IPS-18c (cell line): ENCODE data around the gene SMIM28.
"Not testable (repeated sequence)": the region's sequence is repeated elsewhere in the genome, so short reads cannot be mapped to it uniquely, and the experiment has no call there.

Experiments used
- H3K4me3 ChIP-seq: 2 replicates; pipeline ENCODE4 v1.7.0; 2013; ENCODE audit warnings: low read depth, mild to moderate bottlenecking, low read length, moderate library complexity; ENCODE audit not compliant: insufficient read depth
- H3K9me3 ChIP-seq: one replicate; pipeline ENCODE4 v1.6.1; 2013; ENCODE audit warnings: mild to moderate bottlenecking, low read length, moderate library complexity; ENCODE audit not compliant: control insufficient read depth, insufficient read depth

SMIM28 gene

GRCh38 chr6:138377844-138378243, at the start of gene SMIM28:
TSS of gene SMIM28 (plus strand) at chr6:138377905. CDS start at chr6:138378073, 168 bp downstream.
- Histone ChIP-seq H3K4me3 (no peak within 1 kb of the TSS), H3K9me3 (no peaks in the 10 kb centered on the region)

- H3K9me3 ChIP-seq, result no peaks in the 10 kb centered on the region
- no peak overlapping the region for H3K4me3 ChIP-seq
These were observed 49.5 kb upstream of the SMIM28 start for GRCh38 chr6:138328210-138328609.

GRCh38 chr6:138330763-138331162, 46.9 kb upstream of the SMIM28 start:
- Histone ChIP-seq H3K9me3 (no peaks in the 10 kb centered on the region), H3K4me3 (no peak overlapping the region)

GRCh38 chr6:138331444-138331843, 46.3 kb upstream of the SMIM28 start:
- H3K4me3 ChIP-seq, result no peak overlapping the region
- no peaks in the 10 kb centered on the region for H3K9me3 ChIP-seq

GRCh38 chr6:138331984-138332383, 45.7 kb upstream of the SMIM28 start:
- no peak overlapping the region for H3K4me3 ChIP-seq
- no peaks in the 10 kb centered on the region for H3K9me3 ChIP-seq

GRCh38 chr6:138334000-138334399, 43.7 kb upstream of the SMIM28 start:
- no peaks in the 10 kb centered on the region for H3K9me3 ChIP-seq
- H3K4me3 ChIP-seq, result no peak overlapping the region

GRCh38 chr6:138334963-138335362, 42.7 kb upstream of the SMIM28 start:
- Histone ChIP-seq H3K4me3 (no peak overlapping the region), H3K9me3 (no peaks in the 10 kb centered on the region)

- Histone ChIP-seq H3K4me3 (no peak overlapping the region), H3K9me3 (no peaks in the 10 kb centered on the region)
These were observed 41.5 kb upstream of the SMIM28 start for GRCh38 chr6:138336221-138336620.

GRCh38 chr6:138337076-138337475, 40.6 kb upstream of the SMIM28 start:
- H3K4me3 ChIP-seq, result no peak overlapping the region
- H3K9me3 ChIP-seq, result no peaks in the 10 kb centered on the region

GRCh38 chr6:138339024-138339423, 38.7 kb upstream of the SMIM28 start:
- no peaks in the 10 kb centered on the region for H3K9me3 ChIP-seq

GRCh38 chr6:138341176-138341575, 36.5 kb upstream of the SMIM28 start:
- no peaks in the 10 kb centered on the region for H3K9me3 ChIP-seq
- no peak overlapping the region for H3K4me3 ChIP-seq

More at GRCh38 chr6:138339024-138339423, 38.7 kb upstream of the SMIM28 start:
- no peak overlapping the region for H3K4me3 ChIP-seq

GRCh38 chr6:138343112-138343511, 34.6 kb upstream of the SMIM28 start:
- Histone ChIP-seq H3K9me3 (no peaks in the 10 kb centered on the region), H3K4me3 (no peak overlapping the region)

- H3K9me3 ChIP-seq, result no peaks in the 10 kb centered on the region
- no peak overlapping the region for H3K4me3 ChIP-seq
These were observed 32.0 kb upstream of the SMIM28 start for GRCh38 chr6:138345565-138346285.

GRCh38 chr6:138346302-138347195, 31.2 kb upstream of the SMIM28 start:
- no peak overlapping the region for H3K4me3 ChIP-seq
- H3K9me3 ChIP-seq, result no peaks in the 10 kb centered on the region

GRCh38 chr6:138347864-138348263, 29.8 kb upstream of the SMIM28 start:
- H3K9me3 ChIP-seq, result no peaks in the 10 kb centered on the region
- H3K4me3 ChIP-seq, result no peak overlapping the region

- Histone ChIP-seq H3K9me3 (no peaks in the 10 kb centered on the region), H3K4me3 (no peak overlapping the region)
These were observed 27.8 kb upstream of the SMIM28 start for GRCh38 chr6:138349891-138350290.

GRCh38 chr6:138357928-138358327, 19.8 kb upstream of the SMIM28 start:
- H3K9me3 ChIP-seq, result no peaks in the 10 kb centered on the region
- no peak overlapping the region for H3K4me3 ChIP-seq

- H3K9me3 ChIP-seq, H3K4me3 ChIP-seq: not testable (repeated sequence)
These were observed 9.0 kb upstream of the SMIM28 start for GRCh38 chr6:138368684-138369083.
